AG10803 (cell line): Measurements from ENCODE around the gene STARD13.

Experiments
- DNase-seq: peaks from one replicate; pipeline ENCODE4 v3.0.0; 2010; ENCODE audit warnings: low read depth
- H3K4me3 ChIP-seq: 2 replicates; pipeline ENCODE4 v1.5.1; 2011; ENCODE audit warnings: mild to moderate bottlenecking, low read length, control low read depth
- CTCF ChIP-seq: conservative IDR thresholded peaks from 2 replicates; pipeline ENCODE4 v1.5.1; 2011; ENCODE audit warnings: mild to moderate bottlenecking, low read length, control low read depth, inconsistent platforms

The STARD13 gene

GRCh38 chr13:33089311-33089710 is 196.2 kb downstream of the STARD13 start:
- no peak overlapping the region for H3K4me3 ChIP-seq
- no peak for TF ChIP-seq CTCF
- no peak for DNase-seq

GRCh38 chr13:33087790-33088189 is 197.8 kb downstream of the STARD13 start:
- TF ChIP-seq CTCF: no peak
- DNase-seq: no peak
- no peak overlapping the region for H3K4me3 ChIP-seq

- no peak overlapping the region for H3K4me3 ChIP-seq
- TF ChIP-seq CTCF: no peak
- no peak for DNase-seq
Observed at GRCh38 chr13:33087091-33087490, 198.5 kb downstream of the STARD13 start.

- no peak for DNase-seq
- no peak overlapping the region for H3K4me3 ChIP-seq
- TF ChIP-seq CTCF: no peak
Observed at GRCh38 chr13:33083054-33083453, 202.5 kb downstream of the STARD13 start.

GRCh38 chr13:33081666-33082065 is 203.9 kb downstream of the STARD13 start:
- DNase-seq: no peak
- H3K4me3 ChIP-seq: no peak overlapping the region

GRCh38 chr13:33080972-33081590 is 204.5 kb downstream of the STARD13 start:
- no peak overlapping the region for H3K4me3 ChIP-seq
- DNase-seq: no peak
- no peak for TF ChIP-seq CTCF

More at GRCh38 chr13:33081666-33082065, 203.9 kb downstream of the STARD13 start:
- no peak for TF ChIP-seq CTCF

- no peak for DNase-seq
- no peak overlapping the region for H3K4me3 ChIP-seq
- no peak for TF ChIP-seq CTCF
Observed at GRCh38 chr13:33079960-33080359, 205.6 kb downstream of the STARD13 start.
